ENCODE results near the gene KCND3.

Gene KCND3

GRCh38 chr1:111987502-111987901 is 2.0 kb downstream of the KCND3 start:
- no peak for DNase-seq

DNA sequence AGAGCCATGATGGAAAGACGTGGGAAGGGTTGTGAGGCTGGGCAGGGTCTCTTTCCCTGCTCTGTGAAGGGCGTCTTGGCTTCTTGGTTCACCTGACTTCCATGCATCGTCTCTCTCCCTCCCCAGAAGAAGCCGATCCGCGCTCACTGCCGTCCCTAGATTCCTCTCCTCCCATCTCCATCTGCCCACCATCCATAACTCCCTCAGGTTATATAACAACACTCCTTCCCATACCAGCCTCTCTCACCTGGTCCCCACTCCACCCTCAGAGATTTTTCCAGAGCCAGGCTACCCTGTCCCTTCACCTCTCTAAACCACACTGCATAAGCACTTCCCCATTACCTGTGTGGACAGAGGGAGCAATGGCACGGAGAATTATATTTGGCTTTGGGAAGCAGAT is 6.0 kb downstream of the KCND3 start:
- DNase-seq: no peak

DNA sequence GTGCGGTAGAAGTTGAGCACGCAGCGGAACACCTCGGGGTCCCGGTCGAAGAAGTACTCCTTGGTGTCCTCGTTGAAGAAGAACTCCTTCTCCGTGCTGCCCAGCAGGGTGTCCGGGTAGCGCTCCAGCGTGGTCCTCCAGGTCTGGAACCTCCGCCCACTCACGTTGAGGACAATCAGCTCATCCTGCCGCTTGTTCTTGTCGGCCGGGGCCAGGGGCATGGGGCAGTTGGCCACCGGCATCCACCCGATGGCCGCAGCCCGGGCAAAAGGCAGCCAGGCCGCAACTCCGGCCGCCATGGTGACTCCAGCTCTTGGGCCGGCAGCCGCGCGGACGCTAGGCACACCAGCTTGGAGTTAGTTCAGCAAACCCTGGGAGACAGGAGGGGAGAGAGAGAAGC is 7.0 kb downstream of the KCND3 start:
- no peak for DNase-seq

- DNase-seq: no peak
Measured at GRCh38 chr1:111981871-111982270, 7.6 kb downstream of the KCND3 start.

- no peak for DNase-seq
Measured at GRCh38 chr1:111981090-111981489, 8.4 kb downstream of the KCND3 start.

- no peak for DNase-seq
Measured at GRCh38 chr1:111980686-111981085, 8.8 kb downstream of the KCND3 start.

GRCh38 chr1:111978695-111979094 is 10.8 kb downstream of the KCND3 start:
- no peak for DNase-seq

GRCh38 chr1:111977378-111977777 is 12.1 kb downstream of the KCND3 start:
- no peak for DNase-seq

GRCh38 chr1:111976842-111977241 is 12.6 kb downstream of the KCND3 start:
- DNase-seq: no peak

DNA sequence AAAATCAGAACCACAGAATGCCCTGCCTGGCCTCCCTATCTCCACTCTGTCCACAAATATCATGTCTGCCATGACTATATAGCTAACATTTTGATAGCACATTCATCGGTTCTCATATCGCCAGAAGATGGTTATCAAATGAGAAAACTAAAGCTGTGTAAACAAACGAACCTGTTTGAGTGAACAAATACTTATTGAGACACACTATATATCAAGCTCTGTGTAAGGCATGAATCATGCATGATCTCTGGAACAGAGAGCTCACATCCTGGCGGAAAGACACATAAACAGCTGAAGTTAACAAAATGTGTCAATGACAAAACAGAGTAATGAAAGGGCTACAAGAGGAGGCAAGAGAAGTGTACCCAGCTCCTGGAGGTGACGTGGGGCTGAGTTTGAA is 13.1 kb downstream of the KCND3 start:
- DNase-seq: no peak

DNA sequence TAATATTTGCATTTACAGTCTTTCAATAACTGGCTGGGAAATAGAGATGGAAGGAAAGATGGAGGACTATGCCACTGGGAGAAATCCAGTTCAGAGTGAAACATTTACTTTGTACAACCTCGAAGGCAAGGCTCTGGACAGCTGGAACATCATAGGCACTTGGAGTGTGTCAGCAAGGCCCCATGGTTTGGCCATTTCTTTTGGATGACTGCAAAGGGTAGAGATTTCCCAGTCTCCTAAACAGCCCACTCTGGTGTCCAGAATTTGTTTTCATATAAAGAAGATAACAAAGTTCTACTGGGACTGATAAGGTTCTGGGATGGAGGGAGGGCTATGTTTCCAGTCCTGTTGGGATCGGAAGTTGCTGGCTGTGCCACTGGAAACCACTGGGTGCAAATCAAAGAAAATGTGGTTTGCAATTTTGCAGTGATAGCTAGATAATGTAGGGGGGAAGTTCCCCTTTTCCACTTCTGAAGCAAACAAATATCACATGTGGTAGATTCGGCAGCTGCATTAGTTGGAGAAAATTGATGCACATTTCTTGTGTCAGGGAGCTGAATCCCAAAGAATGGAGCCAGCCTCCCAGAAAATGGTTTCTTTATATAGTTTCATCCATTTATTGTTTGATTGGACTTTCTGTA is 16.2 kb downstream of the KCND3 start:
- DNase-seq: no peak

- no peak for DNase-seq
Measured at GRCh38 chr1:111971396-111971795, 18.1 kb downstream of the KCND3 start.

DNA sequence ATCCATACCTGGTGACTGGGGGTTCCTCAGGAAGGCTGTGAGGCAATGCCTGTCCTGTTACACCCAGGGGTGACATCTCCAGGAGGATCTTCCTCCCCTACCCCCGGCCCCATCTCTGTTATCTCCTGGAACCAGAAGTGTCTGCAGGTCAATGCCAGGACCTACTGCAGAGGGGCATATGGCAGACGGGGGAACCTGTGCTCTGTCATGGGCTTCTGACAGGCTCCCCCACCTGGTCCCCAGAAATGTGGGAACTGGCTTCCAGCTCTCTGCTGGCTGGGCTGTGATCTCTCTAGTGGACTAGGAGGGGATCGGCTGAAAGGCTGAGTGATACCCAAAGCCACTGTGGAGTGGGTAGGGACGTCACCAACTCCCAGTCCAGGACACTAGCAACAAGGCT is 21.0 kb downstream of the KCND3 start:
- DNase-seq: no peak

- DNase-seq: no peak
Measured at GRCh38 chr1:111967886-111968285, 21.6 kb downstream of the KCND3 start.

GRCh38 chr1:111967067-111967690 is 22.3 kb downstream of the KCND3 start:
- no peak for DNase-seq

DNA sequence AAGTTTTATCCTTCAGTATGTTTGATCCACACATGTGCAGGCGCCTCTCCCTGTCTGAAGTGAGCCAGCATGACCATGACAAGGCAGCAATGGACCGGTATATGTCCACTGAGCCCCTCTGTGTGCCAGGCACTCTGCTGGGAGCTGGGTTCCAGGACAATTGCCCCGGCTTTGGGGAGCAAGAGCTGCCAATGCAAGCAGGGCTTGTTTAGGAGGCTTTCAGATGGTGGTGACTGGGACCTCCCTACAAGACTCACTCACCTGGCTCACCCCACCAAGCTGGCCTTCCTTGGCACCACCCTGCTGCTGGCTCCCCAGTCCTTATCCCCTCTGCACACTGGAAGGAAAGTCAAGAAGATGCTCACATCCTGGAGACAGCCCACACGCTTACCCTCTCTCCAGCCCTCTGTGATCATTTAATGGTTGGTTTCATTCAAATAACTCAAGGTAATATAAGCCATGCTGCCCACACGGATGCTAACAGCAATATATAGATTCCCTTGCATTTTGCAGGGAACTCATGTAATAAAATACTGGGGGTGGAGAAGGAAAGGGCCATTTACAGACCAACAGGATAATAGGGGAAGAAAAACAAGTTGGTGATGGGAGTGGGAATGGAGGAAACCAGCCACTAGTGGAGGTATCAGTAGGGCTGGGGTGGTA is 23.6 kb downstream of the KCND3 start:
- no peak for DNase-seq

GRCh38 chr1:111963985-111964738 is 25.3 kb downstream of the KCND3 start:
- no peak for DNase-seq

GRCh38 chr1:111961773-111962565 is 27.5 kb downstream of the KCND3 start:
- DNase-seq: no peak

GRCh38 chr1:111961016-111961415 is 28.5 kb downstream of the KCND3 start:
- no peak for DNase-seq

DNA sequence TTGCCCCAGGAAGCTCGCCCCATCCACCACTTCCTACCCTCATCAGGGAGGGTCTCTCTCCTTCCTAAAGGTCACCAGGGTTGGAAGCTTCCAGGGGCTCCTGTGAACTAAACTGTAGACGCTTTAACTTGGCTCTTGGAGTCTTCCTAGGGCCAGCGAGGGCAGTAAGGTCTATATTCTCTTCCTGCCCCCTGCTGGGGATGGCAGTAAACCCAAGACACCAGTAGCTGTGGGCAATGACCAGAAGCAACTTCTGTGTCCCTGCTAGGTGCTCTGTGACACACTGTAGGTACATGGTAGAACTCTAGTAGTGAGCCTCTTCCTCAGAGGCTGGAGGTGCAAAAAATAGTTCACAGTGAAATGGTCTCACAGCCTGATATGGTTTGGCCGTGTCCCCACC is 30.0 kb downstream of the KCND3 start:
- no peak for DNase-seq

DNA sequence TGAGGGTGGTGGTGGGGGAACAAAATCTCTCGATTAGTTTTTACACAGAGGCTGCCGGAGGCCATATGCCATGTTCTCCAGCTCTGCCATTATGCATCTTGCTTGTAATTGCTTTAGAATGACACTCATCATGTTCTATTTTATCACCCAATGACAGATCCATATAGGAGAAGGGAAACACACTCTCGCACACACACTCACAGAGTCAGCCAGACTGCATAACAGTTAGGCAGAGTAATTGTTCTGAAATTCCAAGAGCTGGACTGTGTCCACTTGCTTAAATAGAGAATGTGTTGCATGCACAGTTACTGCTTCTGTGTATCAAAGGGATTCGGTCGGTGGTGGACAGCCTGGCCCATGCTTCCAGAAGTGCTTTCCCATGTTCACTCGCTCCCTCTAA is 30.6 kb downstream of the KCND3 start:
- no peak for DNase-seq

- DNase-seq: no peak
Measured at GRCh38 chr1:111958075-111958474, 31.4 kb downstream of the KCND3 start.
